ENCODE measurements around the gene ABCC12.

Gene ABCC12

DNA sequence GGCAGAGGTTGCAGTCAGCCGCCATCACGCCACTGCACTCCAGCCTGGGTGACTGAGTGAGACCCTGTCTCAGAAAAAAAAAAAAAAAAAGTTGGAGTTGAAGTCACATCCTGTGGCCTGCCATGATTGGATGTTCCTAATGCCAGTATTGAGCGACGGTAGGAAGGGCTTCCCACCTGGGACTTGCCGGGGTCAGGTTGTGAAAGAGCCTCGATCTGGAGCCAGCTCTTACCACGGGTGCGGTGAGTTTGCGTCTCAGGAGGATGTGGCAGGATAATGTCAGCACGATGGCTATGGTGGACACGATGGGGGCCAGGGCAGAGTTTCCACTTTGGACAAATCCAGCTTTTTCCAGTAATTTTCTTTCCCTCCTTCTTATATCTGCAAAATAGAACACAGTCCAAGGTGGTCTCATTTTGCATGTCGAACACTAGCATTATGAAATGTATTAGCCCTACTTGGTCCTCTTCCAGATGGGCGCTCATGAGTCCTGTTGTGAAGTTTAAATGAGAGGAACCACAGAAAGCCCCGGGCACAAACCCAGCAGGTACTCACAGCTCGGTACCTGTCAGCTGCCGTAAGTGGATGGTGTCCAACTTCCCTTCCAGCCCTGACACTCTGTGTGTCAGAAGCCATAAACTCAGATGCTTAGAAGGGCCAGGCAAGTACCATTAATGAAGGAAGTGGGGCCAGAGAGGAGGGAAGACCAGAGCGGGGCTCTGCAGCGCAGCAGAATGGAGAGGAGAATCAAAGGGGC is 22.2 kb downstream of the ABCC12 start:
- TF ChIP-seq, protein P1, sequence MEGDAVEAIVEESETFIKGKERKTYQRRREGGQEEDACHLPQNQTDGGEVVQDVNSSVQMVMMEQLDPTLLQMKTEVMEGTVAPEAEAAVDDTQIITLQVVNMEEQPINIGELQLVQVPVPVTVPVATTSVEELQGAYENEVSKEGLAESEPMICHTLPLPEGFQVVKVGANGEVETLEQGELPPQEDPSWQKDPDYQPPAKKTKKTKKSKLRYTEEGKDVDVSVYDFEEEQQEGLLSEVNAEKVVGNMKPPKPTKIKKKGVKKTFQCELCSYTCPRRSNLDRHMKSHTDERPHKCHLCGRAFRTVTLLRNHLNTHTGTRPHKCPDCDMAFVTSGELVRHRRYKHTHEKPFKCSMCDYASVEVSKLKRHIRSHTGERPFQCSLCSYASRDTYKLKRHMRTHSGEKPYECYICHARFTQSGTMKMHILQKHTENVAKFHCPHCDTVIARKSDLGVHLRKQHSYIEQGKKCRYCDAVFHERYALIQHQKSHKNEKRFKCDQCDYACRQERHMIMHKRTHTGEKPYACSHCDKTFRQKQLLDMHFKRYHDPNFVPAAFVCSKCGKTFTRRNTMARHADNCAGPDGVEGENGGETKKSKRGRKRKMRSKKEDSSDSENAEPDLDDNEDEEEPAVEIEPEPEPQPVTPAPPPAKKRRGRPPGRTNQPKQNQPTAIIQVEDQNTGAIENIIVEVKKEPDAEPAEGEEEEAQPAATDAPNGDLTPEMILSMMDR (conservative IDR thresholded peaks at IDR 0.05; ENCODE audit: control insufficient read depth, insufficient read depth, low read depth, low read length) = no peak
- DNase-seq (ENCODE audit: low read depth) = no peak
- H3K4me3 ChIP-seq (ENCODE audit: control insufficient read depth, low read depth, low read length) = no peak overlapping the region

DNA sequence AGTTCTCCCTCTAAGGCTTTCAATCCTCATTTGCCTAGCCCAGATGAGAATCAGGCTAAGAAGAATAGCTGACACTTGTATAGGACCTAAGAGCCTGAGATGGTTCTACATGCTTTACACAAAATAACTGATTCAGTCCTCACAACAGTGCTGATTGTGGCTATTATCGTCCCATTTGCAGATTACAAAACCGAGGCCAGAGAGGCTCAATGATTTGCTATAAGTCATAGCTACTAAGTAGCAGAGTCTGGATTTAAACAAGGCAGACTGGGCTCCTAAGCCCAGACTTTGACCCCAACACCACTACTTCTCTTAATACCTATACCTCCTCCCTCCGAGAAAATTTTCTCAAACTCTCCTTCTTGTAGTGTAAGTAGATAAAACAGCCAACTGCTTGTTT is 23.1 kb downstream of the ABCC12 start:
- no peak for DNase-seq (ENCODE audit: low read depth)
- TF ChIP-seq, protein P1 (conservative IDR thresholded peaks at IDR 0.05; ENCODE audit: control insufficient read depth, insufficient read depth, low read depth, low read length) = no peak

DNA sequence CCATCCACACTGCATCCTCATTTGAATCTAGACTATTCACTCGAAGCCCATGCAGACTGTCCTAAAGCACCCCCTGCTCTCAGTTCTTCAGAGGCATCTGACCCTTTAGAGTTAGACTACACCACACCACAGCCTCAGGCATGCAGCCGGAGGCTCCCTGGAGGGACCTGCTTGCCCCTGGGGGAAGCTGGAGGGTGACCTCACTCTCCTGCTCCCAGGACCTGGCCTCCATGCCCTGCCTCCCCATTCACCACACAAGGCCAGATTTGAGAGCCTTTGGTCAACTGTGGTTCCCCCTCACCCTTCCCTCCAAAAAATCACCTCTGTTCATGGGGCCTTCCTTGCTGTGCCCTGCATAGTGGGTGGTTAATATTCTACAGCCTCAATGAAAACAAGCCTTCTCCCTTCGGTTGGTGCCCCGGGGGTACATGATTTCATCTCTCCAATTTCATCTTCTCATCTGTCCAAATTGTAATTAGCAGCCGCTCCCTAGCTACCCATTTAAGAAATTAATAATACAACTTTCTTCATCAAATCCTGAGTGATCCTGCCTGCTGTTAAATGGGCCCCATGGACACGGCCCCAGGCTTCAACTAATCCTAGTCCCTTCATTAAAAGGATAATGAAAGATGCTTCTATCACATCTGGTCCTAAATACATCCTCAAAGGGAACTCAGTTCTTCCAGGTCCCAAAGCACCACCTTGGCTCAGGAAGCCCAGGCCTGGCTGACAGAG is 24.4 kb downstream of the ABCC12 start:
- no peak overlapping the region for H3K4me3 ChIP-seq (ENCODE audit: control insufficient read depth, low read depth, low read length)
- TF ChIP-seq, protein P1 (conservative IDR thresholded peaks at IDR 0.05; ENCODE audit: control insufficient read depth, insufficient read depth, low read depth, low read length) = no peak
- no peak for DNase-seq (ENCODE audit: low read depth)

More for the DNA sequence above, 23.1 kb downstream of the ABCC12 start:
- no peak overlapping the region for H3K4me3 ChIP-seq (ENCODE audit: control insufficient read depth, low read depth, low read length)

DNA sequence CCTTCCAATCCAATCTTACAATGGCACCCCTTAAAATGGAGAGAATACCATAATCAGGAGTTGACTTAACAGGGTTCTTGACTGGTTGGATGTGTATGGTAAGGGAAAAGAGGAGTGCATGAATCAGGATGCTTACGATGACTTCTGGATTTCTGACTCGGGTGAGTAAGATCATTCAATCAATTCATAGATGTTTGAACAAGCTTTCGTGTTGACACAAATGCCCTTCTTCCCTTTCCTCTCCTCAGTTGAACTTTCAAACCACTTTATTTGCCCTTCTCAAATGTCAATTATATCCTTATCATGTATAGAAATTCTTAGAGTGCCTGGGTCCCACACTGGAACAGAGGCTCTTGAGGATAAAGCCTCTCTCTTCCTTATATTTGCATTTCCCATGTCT is 25.9 kb downstream of the ABCC12 start:
- no peak overlapping the region for H3K4me3 ChIP-seq (ENCODE audit: control insufficient read depth, low read depth, low read length)
- DNase-seq (ENCODE audit: low read depth) = peak; percentile 36
- TF ChIP-seq, protein P1 (conservative IDR thresholded peaks at IDR 0.05; ENCODE audit: control insufficient read depth, insufficient read depth, low read depth, low read length) = no peak

DNA sequence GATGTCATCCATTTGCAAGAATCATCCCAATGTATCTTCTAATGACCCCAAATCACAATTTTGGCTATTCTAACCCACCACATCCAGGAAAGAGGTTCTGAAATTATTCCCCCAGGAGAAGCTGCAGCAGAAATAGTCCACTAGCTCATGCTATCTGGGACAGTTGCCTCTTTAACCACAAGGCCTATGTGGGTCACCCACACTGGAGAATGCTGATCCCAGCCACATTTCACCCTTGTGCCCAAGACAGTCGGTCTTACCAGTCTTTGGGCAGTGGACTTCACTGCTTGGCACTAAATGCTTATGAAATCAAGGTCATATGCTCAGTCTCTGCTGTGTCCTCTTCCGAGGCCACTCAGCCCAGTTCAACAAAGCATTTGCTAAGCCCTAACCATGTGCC is 27.0 kb downstream of the ABCC12 start:
- no peak for DNase-seq (ENCODE audit: low read depth)
- H3K4me3 ChIP-seq (ENCODE audit: control insufficient read depth, low read depth, low read length) = no peak overlapping the region
- TF ChIP-seq, protein P1 (conservative IDR thresholded peaks at IDR 0.05; ENCODE audit: control insufficient read depth, insufficient read depth, low read depth, low read length) = no peak

DNA sequence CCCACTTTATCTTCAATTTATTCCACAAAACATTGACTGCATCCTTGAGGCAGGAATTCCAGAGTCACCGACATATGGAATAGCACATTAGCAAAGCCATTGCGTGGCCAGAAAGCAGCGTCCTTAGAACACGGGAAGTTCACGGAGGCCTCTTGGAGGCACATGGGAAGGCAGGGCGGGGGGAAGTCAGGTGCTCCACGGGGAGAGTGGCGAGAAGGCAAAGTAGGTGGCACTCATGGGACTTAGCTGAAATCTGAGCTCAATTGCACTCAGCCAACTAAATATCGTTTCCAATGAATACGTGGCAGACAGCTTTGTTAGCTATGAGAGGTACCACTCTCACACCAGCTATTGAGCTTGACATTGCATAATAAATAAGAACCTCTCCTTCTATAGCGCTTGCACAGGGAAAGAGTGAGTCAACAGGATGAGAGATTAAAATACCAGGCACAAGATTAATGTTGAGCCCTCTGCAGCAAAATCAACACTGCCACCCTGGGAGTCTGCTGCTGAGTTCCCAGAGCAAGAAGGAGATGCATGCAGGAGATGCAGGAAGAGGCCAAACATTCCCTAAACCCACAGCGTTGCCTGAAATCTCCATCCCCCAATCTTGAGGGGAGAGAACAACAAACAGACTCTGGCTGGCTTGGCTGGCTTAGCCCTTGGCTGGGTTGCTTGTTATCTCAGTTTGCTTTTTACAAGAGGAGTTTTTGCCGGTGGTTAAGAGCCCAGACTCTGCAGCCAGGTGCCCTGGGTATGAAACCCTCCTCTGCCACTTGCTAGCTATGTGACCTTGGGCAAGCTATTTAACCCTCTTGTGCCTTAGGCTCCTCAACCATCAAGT is 28.8 kb downstream of the ABCC12 start:
- H3K4me3 ChIP-seq (ENCODE audit: control insufficient read depth, low read depth, low read length) = no peak overlapping the region
- TF ChIP-seq, protein P1 (conservative IDR thresholded peaks at IDR 0.05; ENCODE audit: control insufficient read depth, insufficient read depth, low read depth, low read length) = no peak
- DNase-seq (ENCODE audit: low read depth) = peak; percentile 98

Measured in fibroblast of mammary gland (primary cell).